GM19467 (cell line): ENCODE data around the gene ANO2.

Experiments
- ATAC-seq: cut with Tn5 transposase; IDR thresholded peaks from one replicate; pipeline ENCODE4 v1.9.1; 2021; ENCODE audit warnings: mild to moderate bottlenecking, moderate library complexity; ENCODE audit not compliant: unreplicated experiment

Gene ANO2

GRCh38 chr12:5630726-5631125 lies 314.3 kb downstream of the ANO2 start:
- ATAC-seq, result no peak

DNA sequence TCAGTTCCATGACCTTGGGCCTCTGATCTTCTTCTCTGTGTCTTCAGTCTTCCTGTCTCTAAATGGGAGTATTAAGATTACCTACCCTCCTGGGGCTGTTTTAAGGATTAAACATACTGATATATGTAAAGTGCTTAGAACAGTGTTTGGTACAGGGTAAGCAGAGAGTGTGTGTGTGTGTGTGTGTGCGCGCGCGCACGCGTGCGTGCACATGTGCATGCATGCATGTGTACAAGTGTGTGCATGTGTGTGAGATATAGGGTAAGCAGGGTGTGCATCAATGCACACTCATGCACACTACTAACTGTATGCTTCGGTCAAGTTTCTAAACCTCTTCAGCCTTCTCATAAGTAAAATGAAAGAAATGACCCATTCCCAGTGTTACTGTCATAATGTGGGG lies 316.6 kb downstream of the ANO2 start:
- ATAC-seq, result no peak

DNA sequence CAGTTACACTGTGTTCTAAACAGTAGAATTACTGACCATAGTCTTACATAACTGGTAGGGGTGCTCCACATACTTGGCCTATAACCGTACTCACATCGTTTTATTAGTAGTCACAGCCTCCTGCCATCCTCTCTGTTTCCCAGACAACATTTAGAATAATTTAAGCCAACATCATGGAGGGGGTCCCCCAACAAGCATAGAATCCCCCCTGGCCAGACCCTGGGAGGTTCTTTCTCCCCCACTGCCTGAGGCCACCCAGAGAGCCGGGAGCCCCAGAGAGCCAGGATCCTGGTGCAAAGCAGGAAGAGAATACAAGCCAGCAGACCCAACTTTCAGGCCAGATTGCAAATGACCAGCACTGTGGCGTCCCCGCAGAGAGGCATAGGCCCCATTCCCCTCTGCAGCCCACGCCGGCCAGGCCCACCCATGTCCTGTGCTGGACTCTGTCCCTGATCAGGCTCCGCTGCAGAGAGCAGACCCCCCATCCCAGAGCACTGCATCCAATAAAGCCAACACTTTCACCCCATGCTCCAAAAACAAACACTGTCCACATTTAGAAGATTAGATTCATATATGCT lies 317.9 kb downstream of the ANO2 start:
- ATAC-seq, result no peak

GRCh38 chr12:5626151-5626550 lies 318.9 kb downstream of the ANO2 start:
- no peak for ATAC-seq

DNA sequence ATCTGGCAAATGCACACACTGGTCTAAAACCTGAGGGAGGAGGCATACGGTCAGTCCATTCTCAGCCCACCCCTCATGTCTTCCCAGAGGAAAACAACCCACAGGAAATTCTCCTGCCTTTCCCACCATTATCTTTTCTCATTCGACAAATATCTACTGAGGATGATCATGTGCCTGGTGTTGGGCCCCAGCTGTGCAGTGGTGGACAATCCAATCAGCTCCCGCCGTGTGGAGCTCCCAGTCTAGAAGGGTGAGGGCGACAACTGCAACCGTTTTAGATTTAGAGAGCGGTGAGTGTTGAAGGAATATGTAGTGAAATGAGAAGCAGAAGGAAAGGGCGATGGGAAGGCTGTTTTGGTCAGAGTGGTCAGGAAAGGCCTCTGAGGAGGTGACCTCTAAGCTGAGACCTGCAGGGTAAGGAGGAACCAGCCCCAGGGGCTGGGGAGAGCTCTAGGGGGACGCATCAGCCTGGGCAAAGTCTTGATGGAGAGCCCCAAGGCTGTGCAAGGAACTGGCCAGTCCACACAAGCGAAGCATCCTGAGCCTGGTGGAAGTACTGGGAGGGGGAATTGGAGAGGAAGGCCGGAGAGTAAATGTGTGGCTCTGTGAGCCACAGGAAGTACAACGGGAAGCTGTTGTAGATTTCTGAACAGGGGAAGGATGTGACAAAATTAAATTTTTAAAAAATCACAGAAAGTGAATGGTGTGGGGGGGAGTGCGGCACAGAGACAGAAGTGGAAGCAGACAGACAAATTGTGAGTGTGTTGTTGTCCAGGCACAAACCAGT lies 320.4 kb downstream of the ANO2 start:
- ATAC-seq, result no peak

GRCh38 chr12:5623411-5623810 lies 321.6 kb downstream of the ANO2 start:
- ATAC-seq, result no peak

DNA sequence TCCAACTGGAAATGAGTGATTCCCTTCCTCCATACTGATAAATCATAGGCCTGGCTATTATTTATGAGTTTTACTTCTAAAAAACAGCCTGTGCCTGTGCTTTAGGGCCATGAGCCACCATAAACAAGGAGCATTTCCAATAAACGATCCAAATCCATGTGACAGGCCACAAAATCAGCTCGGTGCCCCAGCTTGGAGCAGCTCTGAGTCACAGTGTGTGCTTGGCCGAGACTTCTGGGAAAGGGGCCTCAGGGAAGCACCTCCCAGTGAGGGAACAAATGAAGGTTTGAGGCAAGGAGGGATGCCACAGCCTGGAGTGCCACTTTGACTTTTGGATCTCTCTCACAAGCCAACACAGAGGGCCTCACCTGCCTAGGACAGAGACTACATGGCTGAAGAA lies 322.8 kb downstream of the ANO2 start:
- no peak for ATAC-seq

DNA sequence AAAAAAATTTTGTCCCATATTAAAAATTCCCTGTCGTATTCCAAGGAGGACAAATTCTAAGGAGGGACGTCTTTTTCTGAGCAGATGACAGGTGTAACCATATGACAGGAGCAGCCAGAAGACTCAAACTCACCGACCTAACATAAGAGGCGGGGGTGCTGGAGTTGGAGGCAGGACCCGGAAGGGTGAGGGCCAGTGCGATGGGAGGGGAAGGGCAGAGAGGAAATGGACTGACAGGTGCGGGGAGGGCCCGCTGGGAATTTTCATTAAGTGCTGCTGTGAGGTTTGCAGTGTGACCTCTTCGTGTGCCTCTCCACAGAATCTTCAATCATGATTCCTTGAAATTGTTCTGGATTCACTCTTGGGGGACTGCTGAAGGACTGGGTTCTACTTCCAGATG lies 323.7 kb downstream of the ANO2 start:
- ATAC-seq, result no peak

- no peak for ATAC-seq
Observed at GRCh38 chr12:5620896-5621295, 324.2 kb downstream of the ANO2 start.

- ATAC-seq, result no peak
Observed at GRCh38 chr12:5619628-5620027, 325.4 kb downstream of the ANO2 start.

DNA sequence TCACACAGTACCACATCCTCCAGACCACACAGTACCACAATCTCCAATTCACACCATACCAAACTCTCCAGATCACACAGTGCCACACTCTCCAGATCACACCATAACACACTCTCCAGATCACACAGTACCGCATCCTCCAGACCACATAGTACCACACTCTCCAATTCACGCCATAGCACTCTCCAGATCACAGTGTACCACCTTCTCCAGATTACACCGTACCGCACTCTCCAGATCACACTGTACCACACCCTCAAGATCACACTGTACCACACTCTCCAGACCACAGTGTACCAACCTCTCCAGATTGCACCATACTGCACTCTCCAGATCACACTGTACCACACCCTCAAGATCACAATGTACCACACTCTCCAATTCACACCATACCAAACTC lies 328.2 kb downstream of the ANO2 start:
- no peak for ATAC-seq

GRCh38 chr12:5615760-5616159 lies 329.3 kb downstream of the ANO2 start:
- no peak for ATAC-seq

- ATAC-seq, result no peak
Observed at GRCh38 chr12:5614256-5614655, 330.8 kb downstream of the ANO2 start.

DNA sequence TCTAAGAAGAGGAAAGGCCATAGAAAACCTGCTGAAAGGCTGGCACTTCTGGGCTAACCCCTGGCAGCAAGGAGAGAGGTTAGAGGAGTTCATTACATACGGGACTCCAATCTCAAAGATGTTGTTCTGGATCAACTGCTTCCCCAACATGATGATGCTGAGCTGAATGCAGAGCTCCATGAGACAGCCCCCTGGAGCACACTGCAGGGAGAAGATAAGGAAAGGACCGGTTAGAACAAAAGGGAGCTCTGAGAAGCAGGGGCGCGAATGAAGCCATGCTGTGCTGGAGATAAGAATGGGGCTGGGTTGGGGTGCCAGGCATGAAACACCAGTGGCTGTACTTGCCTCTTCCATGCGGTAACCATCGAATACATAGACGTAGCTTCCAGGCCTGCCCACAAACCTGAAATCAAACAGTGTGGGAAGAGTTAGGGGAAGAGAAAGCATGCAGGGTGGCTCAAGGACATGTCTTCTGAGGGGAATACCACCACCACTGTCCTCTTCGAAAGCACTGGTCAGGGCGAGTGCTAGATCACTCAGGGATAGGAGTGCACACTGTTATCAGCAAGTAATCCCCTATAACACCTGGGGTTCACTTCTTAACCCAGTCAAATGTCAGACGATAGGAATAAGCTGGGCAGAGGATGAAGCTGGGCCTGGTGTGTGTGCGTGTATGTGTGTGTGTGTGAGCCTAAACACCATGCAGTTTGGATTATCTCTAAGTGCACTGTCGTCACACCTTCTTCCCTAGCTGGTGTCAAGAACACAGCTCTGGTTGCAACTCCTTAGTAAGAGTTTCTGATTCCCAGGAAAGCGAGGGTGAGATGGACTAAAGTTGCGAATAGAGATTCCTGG lies 332.3 kb downstream of the ANO2 start:
- no peak for ATAC-seq

GRCh38 chr12:5611162-5611561 lies 333.9 kb downstream of the ANO2 start:
- ATAC-seq, result no peak

DNA sequence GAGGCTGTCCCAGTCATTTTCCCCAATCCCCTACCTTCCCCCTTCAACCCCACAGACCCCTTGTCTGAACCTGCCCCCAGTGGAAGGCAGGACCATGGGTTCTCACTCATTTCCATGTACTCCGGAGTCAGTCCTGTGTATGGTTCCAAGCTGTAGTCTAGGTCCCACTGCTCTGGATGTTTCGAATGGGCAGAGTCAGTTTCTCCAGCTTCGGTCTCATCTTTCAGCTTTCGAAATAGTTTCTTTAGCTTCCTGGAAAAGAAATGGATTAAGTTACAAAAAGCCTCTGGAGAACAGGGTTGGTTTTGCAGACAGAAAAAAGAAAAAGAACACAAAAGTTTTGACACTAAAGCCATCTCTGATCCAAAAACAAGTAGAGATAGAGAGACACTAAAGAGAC lies 345.7 kb downstream of the ANO2 start:
- ATAC-seq, result no peak

DNA sequence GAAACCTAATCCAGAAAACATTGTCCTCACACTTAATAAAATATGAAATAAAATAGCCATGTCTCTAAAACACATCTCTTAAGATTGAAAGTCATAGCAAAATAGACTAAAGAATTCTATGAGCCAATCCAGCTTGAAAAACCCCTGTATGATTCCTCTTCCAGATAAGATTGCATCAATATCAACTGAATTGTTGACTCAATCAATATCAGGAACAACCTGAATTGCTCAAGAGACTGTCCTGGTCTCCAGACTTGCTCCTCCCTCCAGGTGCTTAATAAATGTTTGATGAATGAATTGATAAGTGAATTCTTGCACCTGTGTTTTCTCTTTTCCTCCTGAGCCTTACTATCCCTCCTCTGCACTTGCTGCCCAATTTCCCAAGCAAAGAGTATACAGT lies 351.1 kb downstream of the ANO2 start:
- no peak for ATAC-seq

DNA sequence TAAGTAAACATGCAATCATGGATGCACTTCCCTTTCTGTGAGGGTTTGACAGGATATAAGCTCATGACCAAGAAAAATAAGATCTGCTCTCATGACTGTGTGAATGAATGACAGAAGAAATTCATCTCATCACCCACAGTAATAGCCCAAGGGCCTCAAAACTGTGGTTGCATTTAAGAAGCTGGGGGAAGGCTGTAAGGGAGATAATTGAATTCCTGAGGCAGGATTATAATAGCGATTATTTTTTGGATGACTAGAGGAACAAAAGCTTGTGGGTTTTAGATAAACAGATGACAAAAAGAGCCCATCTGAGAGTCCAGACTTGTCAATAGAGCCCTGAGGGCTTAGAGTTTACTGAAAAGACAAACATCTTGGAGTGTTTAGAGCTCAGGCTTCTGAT lies 352.0 kb downstream of the ANO2 start:
- ATAC-seq, result no peak

- no peak for ATAC-seq
Observed at GRCh38 chr12:5592310-5592709, 352.7 kb downstream of the ANO2 start.

- no peak for ATAC-seq
Observed at GRCh38 chr12:5590316-5590715, 354.7 kb downstream of the ANO2 start.

GRCh38 chr12:5589054-5589453 lies 356.0 kb downstream of the ANO2 start:
- no peak for ATAC-seq

- ATAC-seq, result no peak
Observed at GRCh38 chr12:5588591-5588990, 356.5 kb downstream of the ANO2 start.
